Thyroid gland (tissue), 4 donors: ENCODE measurements around the gene KAT2A. TPM values are rescaled to one million over a fixed set of nuclear protein-coding genes. Genes with fewer than 3 reads are reported as not detected.

Experiments used
- DNase-seq, 2 donors: peaks; one replicate each; pipeline ENCODE4 v3.0.0-alpha.2; 2019
- H3K27ac ChIP-seq, 3 donors: fragments of 200-600 bp; sonication (generic); 1 replicate in 2 of 3; 2 replicates in 1 of 3; pipeline ENCODE4 v1.5.1; 2016 to 2019; ENCODE audit warnings: mild to moderate bottlenecking in 1 of 3, moderate library complexity in 1 of 3
- H3K27me3 ChIP-seq: fragments of 200-600 bp; sonication (generic); one replicate; pipeline ENCODE4 v1.5.1; 2019
- H3K36me3 ChIP-seq, 2 donors: fragments of 200-600 bp; sonication (generic); one replicate each; pipeline ENCODE4 v1.5.1; 2016 to 2019
- H3K4me1 ChIP-seq, 2 donors: fragments of 200-600 bp; sonication (generic); one replicate each; pipeline ENCODE4 v1.5.1; 2017 to 2019
- H3K4me3 ChIP-seq, 3 donors: fragments of 200-600 bp; sonication (generic); replicated peaks in 1 of 3; 1 replicate in 2 of 3; 2 replicates in 1 of 3; pipeline ENCODE4 v1.5.1; 2016; ENCODE audit warnings: mild to moderate bottlenecking in 1 of 3
- H3K9me3 ChIP-seq: fragments of 200-600 bp; sonication (generic); one replicate; pipeline ENCODE4 v1.5.1; 2017
- POLR2A ChIP-seq, 2 donors: fragments of 450-650 bp; IDR thresholded peaks; one replicate each; pipeline ENCODE4 v1.6.1; 2017; ENCODE audit warnings: antibody characterized with exemption in 2 of 2, mild to moderate bottlenecking in 2 of 2, moderate library complexity in 1 of 2
- WGBS, 2 donors: methylation state at CpG; one replicate each; pipeline ENCODE4 v1.1.5; 2017; 5-methylcytosine and 5-hydroxymethylcytosine counted together
- intact Hi-C: fragments of 100-400 bp; cut with DNase I; formaldehyde crosslinking; loops from one replicate; pipeline ENCODE4 v1.15.1; 2023
- total RNA-seq, 4 donors: library from RNA; depleted of rRNA; stranded (reverse); fragments of >200 nt; gene quantifications; one replicate each; pipeline ENCODE4 v1.2.3, GENCODE V29; 2016
- TF ChIP-seq, protein P1 (sequence below), 6 experiments: fragments of 200-600 bp in 3 of 6; fragments of 450-650 bp in 3 of 6; sonication (generic) in 3 of 6; IDR thresholded peaks; one replicate each; pipeline ENCODE4 v1.5.1; 2016 to 2019; ENCODE audit warnings: antibody characterized with exemption in 6 of 6, mild to moderate bottlenecking in 2 of 6, inconsistent platforms in 1 of 6, moderate library complexity in 1 of 6

Gene KAT2A
- total RNA-seq, 4 donors from 2014 or later = 14.2 to 37.9 (median 23.3) TPM

DNA sequence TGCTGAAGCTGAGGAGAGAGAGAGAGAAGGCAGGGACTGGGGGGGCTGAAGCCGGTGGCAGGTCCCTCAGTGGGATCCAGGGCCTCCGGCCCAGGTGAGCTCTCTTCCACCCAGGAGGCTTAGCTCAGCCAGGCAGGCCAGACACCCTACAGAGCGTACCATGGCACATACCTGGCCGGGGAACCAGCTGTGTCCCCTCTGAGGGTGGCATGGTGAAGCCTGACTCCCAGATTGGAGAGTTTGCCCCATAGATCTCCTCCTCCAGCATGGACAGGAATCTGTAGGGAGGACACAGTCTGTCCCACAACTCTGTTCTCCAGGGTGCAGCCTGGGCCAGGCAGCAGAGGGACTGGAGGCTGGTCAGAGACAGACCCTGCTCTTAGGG is 3.0 kb downstream of the KAT2A start:
- Histone ChIP-seq H3K9me3 (no peaks in the 10 kb centered on the region), H3K4me3 (no peak overlapping the region), H3K4me1 (peaks cover 12 to 21% of the 10 kb centered on the region in 2 donors), H3K27ac (no peak overlapping the region), H3K27me3 (no peaks in the 10 kb centered on the region), H3K36me3 (no peaks in the 10 kb centered on the region)
- intact Hi-C loops = loop anchor here (5.0 kb wide), 3 partner anchors 51 to 156 kb away; partner anchors contain the start of gene NKIRAS2
- TF ChIP-seq, protein P1, sequence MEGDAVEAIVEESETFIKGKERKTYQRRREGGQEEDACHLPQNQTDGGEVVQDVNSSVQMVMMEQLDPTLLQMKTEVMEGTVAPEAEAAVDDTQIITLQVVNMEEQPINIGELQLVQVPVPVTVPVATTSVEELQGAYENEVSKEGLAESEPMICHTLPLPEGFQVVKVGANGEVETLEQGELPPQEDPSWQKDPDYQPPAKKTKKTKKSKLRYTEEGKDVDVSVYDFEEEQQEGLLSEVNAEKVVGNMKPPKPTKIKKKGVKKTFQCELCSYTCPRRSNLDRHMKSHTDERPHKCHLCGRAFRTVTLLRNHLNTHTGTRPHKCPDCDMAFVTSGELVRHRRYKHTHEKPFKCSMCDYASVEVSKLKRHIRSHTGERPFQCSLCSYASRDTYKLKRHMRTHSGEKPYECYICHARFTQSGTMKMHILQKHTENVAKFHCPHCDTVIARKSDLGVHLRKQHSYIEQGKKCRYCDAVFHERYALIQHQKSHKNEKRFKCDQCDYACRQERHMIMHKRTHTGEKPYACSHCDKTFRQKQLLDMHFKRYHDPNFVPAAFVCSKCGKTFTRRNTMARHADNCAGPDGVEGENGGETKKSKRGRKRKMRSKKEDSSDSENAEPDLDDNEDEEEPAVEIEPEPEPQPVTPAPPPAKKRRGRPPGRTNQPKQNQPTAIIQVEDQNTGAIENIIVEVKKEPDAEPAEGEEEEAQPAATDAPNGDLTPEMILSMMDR (IDR thresholded peaks at IDR 0.05) = no peak
- TF ChIP-seq POLR2A (IDR thresholded peaks at IDR 0.05) = no peak
- DNase-seq = no peak
- WGBS, 2 donors = 88 to 96% methylated on average over 3 to 4 of the region's 4 CpGs

DNA sequence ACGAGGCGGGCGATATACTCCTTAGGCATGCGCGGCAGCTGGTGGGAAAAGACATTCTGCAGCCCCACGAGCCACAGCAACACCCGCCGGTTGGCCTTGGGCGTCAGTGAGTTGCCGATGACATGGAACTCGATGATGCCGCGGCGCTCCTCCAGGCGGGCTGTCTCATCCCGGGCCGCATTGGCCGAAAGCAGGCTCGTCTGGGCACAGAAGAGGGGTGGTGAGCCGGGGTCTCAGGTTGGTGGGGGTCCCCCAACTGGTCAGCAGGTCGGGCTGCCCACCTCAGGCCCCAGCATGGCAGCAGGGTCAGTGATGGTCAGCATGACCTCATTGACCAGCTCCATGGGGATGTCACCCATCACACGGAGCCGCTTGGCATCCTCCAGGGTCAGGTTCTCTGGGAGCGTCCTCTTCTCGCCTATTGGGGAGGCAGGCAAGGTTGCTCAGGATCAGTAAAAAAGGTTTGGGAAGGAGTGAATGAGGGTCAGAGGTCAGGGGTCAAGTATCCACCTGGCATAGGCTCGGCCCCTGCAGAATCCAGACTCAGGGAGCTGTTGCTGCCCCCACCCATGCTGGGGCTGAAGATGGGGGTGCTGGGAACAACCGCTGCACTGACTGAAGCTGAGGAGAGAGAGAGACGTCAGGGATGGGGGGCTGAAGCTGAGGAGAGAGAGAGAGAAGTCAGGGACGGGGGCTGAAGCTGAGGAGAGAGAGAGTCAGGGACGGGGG is 3.6 kb downstream of the KAT2A start:
- no peak overlapping the region for H3K27ac ChIP-seq
- intact Hi-C loops = loop anchor here (5.0 kb wide), 3 partner anchors 50 to 155 kb away; partner anchors contain the start of gene NKIRAS2
- H3K4me3 ChIP-seq = no peak overlapping the region
- no peaks in the 10 kb centered on the region for H3K27me3 ChIP-seq
- H3K9me3 ChIP-seq = no peaks in the 10 kb centered on the region
- peaks cover 17 to 26% of the 10 kb centered on the region in 2 donors for H3K4me1 ChIP-seq
- H3K36me3 ChIP-seq = no peaks in the 10 kb centered on the region
- DNase-seq = no peak
- no peak for TF ChIP-seq POLR2A (IDR thresholded peaks at IDR 0.05)
- TF ChIP-seq, protein P1 (IDR thresholded peaks at IDR 0.05) = no peak
- 89 to 90% methylated on average over 30 of the region's 30 CpGs for WGBS, 2 donors

DNA sequence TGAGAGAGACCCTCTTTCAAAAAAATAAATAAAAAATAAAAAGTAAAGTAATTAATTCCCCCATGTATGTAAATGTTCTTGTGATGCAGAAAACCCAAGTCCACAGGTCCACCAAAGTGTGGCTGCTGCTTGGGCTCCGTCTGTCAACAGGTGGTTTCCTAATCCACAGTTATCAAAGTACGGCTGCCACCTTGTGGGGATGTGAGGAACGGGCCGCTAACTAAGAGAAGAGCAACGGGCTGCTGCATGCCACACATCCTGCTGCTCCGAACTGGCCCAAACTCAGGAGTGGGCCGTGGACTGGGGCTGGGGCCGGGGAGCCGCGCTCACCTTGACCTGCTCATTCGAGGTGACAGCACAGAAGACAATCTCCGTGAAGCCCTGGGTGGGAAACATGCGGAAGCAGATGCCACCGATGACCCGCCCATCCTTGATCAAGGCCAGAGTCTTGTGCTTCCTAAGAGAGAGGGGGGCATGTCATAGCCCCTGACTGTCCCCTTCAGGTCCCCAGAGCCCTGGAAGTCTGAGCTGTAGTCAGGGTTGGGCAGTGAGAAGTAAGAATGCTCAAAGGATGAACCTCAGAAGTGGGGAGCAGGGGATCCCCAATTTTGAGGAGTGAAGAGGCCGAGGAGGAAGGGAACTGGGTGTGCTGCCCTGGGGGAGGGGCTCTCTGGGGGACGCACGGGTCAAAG is 4.3 kb downstream of the KAT2A start:
- Histone ChIP-seq H3K4me3 (no peak overlapping the region), H3K36me3 (no peaks in the 10 kb centered on the region), H3K9me3 (no peaks in the 10 kb centered on the region), H3K27ac (no peak overlapping the region), H3K27me3 (no peaks in the 10 kb centered on the region), H3K4me1 (peaks cover 17 to 27% of the 10 kb centered on the region in 2 donors)
- intact Hi-C loops = loop anchor here (5.0 kb wide), 3 partner anchors 50 to 155 kb away; partner anchors contain the start of gene NKIRAS2
- TF ChIP-seq, protein P1 (IDR thresholded peaks at IDR 0.05) = peak; percentile 59 to 89 (median 78)
- TF ChIP-seq POLR2A (IDR thresholded peaks at IDR 0.05) = no peak
- 30 to 37% methylated on average over 12 to 16 of the region's 18 CpGs for WGBS, 2 donors
- peak; percentile 86 to 89 for DNase-seq

DNA sequence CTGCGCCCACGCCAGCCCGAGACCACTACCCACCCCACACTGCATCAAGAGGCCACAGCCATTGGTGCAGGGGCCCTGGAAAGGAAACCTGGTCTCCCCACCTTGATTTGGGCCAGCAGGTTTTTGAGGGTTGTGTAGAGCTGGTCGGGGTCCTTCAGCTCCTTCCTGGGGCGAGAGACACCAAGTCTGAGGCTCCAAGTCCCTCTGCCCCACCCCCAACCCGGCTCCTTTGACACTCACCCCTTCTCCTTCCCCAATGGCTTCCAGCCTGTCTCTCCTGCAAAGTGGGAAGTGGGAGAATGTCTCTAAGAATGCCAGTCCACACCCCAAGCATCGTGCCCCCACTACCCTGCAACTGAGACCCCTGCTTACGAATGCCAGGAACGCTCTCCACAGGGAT is 7.0 kb downstream of the KAT2A start:
- no peak for DNase-seq
- H3K36me3 ChIP-seq = no peaks in the 10 kb centered on the region
- 85 to 96% methylated on average over 4 to 9 of the region's 9 CpGs for WGBS, 2 donors
- H3K4me1 ChIP-seq = peaks cover 13 to 21% of the 10 kb centered on the region in 2 donors
- TF ChIP-seq, protein P1 (IDR thresholded peaks at IDR 0.05) = no peak
- TF ChIP-seq POLR2A (IDR thresholded peaks at IDR 0.05) = no peak
- intact Hi-C loops = no loop called here
- H3K27ac ChIP-seq = no peak overlapping the region
- no peaks in the 10 kb centered on the region for H3K9me3 ChIP-seq
- no peak overlapping the region for H3K4me3 ChIP-seq
- no peaks in the 10 kb centered on the region for H3K27me3 ChIP-seq
